ENCODE results near the gene NKTR. TPM values are rescaled to one million over a fixed set of nuclear protein-coding genes. Genes with fewer than 3 reads are reported as not detected.
A peak's percentile ranks its signal among the peaks of the same experiment; 100 is the strongest.

The NKTR gene
- total RNA-seq, 1 experiment from 2014 or later, result 53.1 TPM

GRCh38 chr3:42600958-42601675 is 631 bp downstream of the NKTR start:
- no peaks in the 10 kb centered on the region for H3K4me1 ChIP-seq (ENCODE audit: insufficient read depth, low read length, poor library complexity, severe bottlenecking)
- H3K9me3 ChIP-seq (ENCODE audit: low read depth, low read length, poor library complexity, severe bottlenecking), result no peaks in the 10 kb centered on the region
- TF ChIP-seq EZH2 (IDR thresholded peaks at IDR 0.05; ENCODE audit: borderline replicate concordance, low read depth, low read length, poor library complexity, severe bottlenecking) (no peak), CTCF (conservative IDR thresholded peaks at IDR 0.05; ENCODE audit: low read depth, low read length) (no peak)
- H3K27ac ChIP-seq (ENCODE audit: low read depth, low read length, poor library complexity, severe bottlenecking), result peak overlapping the region; percentile 87
- H3K4me3 ChIP-seq (ENCODE audit: low read depth, low read length, poor library complexity, severe bottlenecking), result peak overlapping the region; percentile 74
- POLR2A ChIA-PET (ENCODE audit: low non-redundant PET), result no interaction called here
- CTCF ChIA-PET, result no interaction called here
- intact Hi-C loops (cut with micrococcal nuclease; ENCODE audit: unreplicated experiment), result no loop called here
- DNase-seq (ENCODE audit: low spot score), result peak; percentile 57
- no TSS peak for BruUV-seq (replicated peaks)
- no peaks in the 10 kb centered on the region for H3K36me3 ChIP-seq (ENCODE audit: insufficient read depth, low read length, poor library complexity, severe bottlenecking)
- H3K27me3 ChIP-seq (replicated peaks; ENCODE audit: insufficient read depth, low read depth, low read length, poor library complexity), result no peaks in the 10 kb centered on the region

- ChIA-PET POLR2A (ENCODE audit: low non-redundant PET) (no interaction called here), CTCF (no interaction called here)
- Histone ChIP-seq H3K9me3 (ENCODE audit: low read depth, low read length, poor library complexity, severe bottlenecking) (no peaks in the 10 kb centered on the region), H3K27me3 (replicated peaks; ENCODE audit: insufficient read depth, low read depth, low read length, poor library complexity) (no peaks in the 10 kb centered on the region), H3K36me3 (ENCODE audit: insufficient read depth, low read length, poor library complexity, severe bottlenecking) (no peaks in the 10 kb centered on the region), H3K4me3 (ENCODE audit: low read depth, low read length, poor library complexity, severe bottlenecking) (peak overlapping the region; percentile 74), H3K4me1 (ENCODE audit: insufficient read depth, low read length, poor library complexity, severe bottlenecking) (no peaks in the 10 kb centered on the region), H3K27ac (ENCODE audit: low read depth, low read length, poor library complexity, severe bottlenecking) (no peak overlapping the region)
- DNase-seq (ENCODE audit: low spot score), result no peak
- BruUV-seq (replicated peaks), result TSS peak; percentile 58
- intact Hi-C loops (cut with micrococcal nuclease; ENCODE audit: unreplicated experiment), result no loop called here
- no peak for TF ChIP-seq EZH2 (IDR thresholded peaks at IDR 0.05; ENCODE audit: borderline replicate concordance, low read depth, low read length, poor library complexity, severe bottlenecking)
- TF ChIP-seq CTCF (conservative IDR thresholded peaks at IDR 0.05; ENCODE audit: low read depth, low read length), result no peak
Measured at GRCh38 chr3:42601896-42602581, 1.6 kb downstream of the NKTR start.

GRCh38 chr3:42602961-42603360 is 2.5 kb downstream of the NKTR start:
- CTCF ChIA-PET, result interaction anchor here (0.6 kb wide), 1 partner anchor 155 kb away, joined by 4 read pairs; no protein-coding TSS in a partner anchor
- TF ChIP-seq EZH2 (IDR thresholded peaks at IDR 0.05; ENCODE audit: borderline replicate concordance, low read depth, low read length, poor library complexity, severe bottlenecking), result no peak
- TF ChIP-seq CTCF (conservative IDR thresholded peaks at IDR 0.05; ENCODE audit: low read depth, low read length), result no peak

More at GRCh38 chr3:42602961-42603360, 2.5 kb downstream of the NKTR start:
- no peak for DNase-seq (ENCODE audit: low spot score)
- POLR2A ChIA-PET (ENCODE audit: low non-redundant PET), result no interaction called here
- intact Hi-C loops (cut with micrococcal nuclease; ENCODE audit: unreplicated experiment), result no loop called here
- Histone ChIP-seq H3K36me3 (ENCODE audit: insufficient read depth, low read length, poor library complexity, severe bottlenecking) (no peaks in the 10 kb centered on the region), H3K4me1 (ENCODE audit: insufficient read depth, low read length, poor library complexity, severe bottlenecking) (no peaks in the 10 kb centered on the region), H3K27me3 (replicated peaks; ENCODE audit: insufficient read depth, low read depth, low read length, poor library complexity) (no peaks in the 10 kb centered on the region), H3K27ac (ENCODE audit: low read depth, low read length, poor library complexity, severe bottlenecking) (no peak overlapping the region), H3K4me3 (ENCODE audit: low read depth, low read length, poor library complexity, severe bottlenecking) (no peak overlapping the region), H3K9me3 (ENCODE audit: low read depth, low read length, poor library complexity, severe bottlenecking) (no peaks in the 10 kb centered on the region)
- BruUV-seq (replicated peaks), result no TSS peak

Measured in A673 (cell line).